Occipital lobe (tissue), 2 donors: Measurements from ENCODE around the gene KRTDAP. TPM values are rescaled to one million over a fixed set of nuclear protein-coding genes. Genes with fewer than 3 reads are reported as not detected.
"Not testable (repeated sequence)": the region's sequence is repeated elsewhere in the genome, so short reads cannot be mapped to it uniquely, and the experiment has no call there.

Experiments
- DNase-seq: peaks from one replicate; lab custom pipeline; 2025; lab: John Stamatoyannopoulos, UW
- total RNA-seq: library from RNA; depleted of rRNA; stranded (reverse); fragments of >200 nt; gene quantifications from one replicate; pipeline ENCODE4 v1.2.3, GENCODE V29; 2014

Gene KRTDAP
- total RNA-seq, 1 donor from 2014 or later = not detected

DNA sequence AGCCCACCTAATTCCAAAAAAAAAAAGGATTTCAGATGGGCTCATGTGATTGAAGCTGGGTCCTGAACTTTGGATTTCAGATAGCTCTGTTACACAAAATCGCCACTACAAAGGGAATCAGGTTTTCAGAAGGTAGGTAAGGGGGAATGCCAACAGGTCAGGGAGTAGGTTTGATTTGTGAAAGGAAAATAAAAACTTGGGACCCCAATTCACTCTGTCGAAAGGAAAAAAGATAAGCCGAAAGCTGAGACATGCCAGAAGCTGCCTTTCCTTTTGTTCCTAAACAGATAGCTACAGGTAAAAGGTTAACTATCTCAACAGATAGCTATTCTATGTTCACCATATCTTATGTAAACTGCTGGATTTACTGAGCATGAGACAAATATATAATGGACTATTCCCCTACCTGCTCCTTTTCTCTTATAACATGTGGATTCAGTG lies 4.0 kb downstream of the KRTDAP start:
- no peak for DNase-seq

GRCh38 chr19:35484252-35485036 lies 5.8 kb downstream of the KRTDAP start:
- DNase-seq = no peak

DNA sequence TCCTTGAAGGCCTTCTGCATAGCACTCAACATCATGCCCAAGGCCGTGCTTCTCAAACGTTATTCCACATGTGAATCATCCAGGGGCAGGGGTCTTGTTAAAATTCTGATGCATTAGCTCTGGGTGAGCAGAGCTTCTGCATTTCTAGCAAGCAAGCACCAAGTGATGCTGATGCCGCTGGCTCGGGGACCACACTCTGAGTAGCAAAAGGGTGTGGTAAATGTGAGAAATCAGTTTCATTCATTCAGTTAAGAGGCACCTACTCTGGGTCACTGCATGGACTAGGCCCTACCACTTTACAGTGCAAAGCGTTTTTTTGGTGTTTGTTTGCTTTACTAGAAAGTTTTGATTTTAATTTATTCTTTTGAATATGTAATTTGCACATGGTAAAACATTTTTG lies 7.2 kb downstream of the KRTDAP start:
- DNase-seq = no peak

DNA sequence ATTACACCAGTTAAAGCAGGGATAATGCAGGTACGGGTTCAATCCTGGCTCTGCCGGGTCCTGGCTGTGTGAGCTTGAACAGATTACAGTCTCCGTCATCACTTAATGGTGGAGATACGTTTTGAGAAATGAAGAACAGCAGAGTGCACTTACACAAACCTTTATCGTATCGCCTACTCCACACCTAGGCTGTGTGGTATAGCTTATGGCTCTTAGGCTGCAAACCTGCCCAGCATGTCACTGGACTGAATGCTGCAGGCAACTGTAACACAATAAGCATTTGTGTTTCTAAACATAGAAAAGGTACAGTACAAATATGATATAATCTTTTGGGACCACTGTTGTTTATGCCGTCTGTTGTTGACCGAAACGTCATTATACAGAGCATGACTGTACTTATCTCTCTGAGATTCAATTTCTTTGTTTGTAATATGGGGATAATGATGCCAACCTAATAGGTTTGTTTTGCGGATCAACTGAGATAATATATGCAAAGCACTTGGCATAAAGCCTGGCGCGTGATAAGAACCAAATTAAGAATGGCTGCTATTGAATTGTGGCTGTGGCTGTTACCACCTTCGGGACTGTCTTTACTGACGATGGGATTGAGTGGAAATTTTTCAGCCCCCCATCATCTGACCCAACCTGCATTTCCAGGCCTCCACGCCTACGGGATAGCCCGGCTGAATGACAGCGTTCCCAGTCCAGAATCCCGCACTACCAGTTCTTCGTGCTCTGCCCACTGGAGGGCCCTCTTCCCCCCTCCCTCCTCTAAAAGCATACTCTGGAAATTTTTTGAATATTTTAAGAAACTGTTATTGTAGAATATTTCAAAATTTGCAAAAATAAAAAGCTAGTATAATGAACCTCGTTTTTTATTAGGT lies 11.2 kb downstream of the KRTDAP start:
- DNase-seq = no peak

DNA sequence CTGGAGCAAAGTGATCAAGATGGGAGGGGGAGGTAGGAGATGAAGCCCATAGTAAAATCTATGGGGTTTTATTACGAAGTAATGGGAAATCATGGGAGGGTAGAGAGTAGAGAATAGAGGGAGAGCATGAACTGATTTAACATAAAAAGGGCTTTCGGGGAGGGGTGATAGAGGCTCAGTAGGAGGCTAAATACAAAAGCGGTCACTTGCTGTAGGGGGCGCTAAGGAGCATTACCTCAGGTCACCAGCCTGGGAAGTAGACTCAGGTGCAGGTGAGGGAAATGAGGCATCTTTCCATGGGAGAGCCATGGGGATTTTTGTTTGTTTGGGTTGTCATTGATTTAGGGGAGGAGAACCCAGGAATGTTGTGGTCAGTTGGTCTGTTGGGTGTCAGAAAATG lies 14.1 kb downstream of the KRTDAP start:
- no peak for DNase-seq

DNA sequence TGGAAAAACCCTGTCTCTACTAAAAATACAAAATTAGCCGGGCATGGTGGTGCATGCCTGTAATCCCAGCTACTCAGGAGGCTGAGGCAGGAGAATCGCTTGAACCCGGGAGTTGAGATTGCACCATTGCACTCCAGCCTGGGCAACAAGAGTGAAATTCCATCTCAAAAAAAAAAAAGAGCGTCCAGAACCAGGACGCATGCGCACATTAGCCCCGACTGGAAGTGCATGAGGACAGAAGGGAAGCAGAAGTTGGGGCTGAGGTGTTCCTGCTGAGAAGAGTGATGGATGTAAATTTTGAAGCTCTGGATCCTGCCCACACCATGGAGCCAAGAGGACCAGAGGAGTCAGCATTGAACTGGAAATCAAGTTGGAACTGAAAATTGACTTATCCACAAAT lies 15.7 kb downstream of the KRTDAP start:
- DNase-seq = not testable (repeated sequence)

DNA sequence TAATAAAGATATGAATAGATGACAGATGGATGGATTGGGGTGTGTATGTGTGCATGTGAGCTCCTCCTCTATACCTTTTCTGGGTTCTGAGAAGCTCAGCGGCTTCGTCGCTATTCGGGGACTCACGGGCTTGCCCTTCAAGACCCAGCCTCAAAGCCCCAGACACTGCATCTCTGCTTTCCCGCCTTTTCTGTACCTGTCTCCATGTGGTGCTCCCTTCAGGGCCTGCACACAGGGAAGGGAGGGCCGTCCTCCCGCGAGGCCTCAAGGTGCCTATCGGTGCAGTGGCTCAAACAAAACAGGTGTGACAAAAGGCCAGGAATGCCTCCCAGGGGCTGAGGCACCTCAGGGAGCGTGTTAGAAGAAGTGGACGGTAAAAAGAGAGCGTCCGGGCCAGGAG lies 16.2 kb downstream of the KRTDAP start:
- DNase-seq = no peak

DNA sequence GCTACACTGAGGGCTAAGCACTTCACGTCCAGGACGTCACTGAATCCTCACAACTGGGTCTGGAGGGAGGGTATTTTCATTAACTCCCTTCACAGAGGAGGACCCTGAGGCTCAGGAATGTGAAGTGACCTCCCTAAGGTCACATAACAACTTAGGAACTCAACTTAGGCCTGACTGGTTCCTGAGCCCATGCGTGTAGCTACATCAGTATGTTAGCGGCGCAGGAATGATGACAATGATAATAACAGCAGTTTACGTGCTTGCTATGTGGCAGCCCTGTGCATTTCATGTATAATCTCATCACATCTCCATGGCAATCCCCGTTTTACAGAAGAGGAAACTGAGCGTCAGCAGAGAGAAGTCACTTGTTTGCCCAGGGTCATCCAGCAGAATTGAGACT lies 18.3 kb downstream of the KRTDAP start:
- DNase-seq = no peak

- not testable (repeated sequence) for DNase-seq
Observed at GRCh38 chr19:35471075-35471474, 19.2 kb downstream of the KRTDAP start.

DNA sequence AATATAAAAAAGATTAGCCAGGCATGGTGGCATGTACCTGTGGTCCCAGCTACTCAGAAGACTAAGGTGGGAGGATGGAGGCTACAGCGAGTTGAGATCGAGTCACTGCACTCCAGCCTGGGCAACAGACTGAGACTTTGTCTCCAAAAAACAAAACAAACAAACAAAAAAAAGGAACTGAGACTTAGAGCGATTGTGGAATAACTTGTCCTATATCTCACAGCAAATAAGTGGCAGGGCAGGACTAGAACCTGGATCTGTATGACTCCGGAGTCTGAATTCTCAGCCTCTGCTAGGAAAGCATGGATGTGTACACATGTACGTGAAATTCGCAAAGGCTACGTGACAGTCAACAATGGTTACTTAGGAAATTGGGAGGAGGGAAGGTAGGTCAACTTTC lies 20.1 kb downstream of the KRTDAP start:
- no peak for DNase-seq

- peak; percentile 6 for DNase-seq
Observed at GRCh38 chr19:35468637-35469036, 21.6 kb downstream of the KRTDAP start.

DNA sequence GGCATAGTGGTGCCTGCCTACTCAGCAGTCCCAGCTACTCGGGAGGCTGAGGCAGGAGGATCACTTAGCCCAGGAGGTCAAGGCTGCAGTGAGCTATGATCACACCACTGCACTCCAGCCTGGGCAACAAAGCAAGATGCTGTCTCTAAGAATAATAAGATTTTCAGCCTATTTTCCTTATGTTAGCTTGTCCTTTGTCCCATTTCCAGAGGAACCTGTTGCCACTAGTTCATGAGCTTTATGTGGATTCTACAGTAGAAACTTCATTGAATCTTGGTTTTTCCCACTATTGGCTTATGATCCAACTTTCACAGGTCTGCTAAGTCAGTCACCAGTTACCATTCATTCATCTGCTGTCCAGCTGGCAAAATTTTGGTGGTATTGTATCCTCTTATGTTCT lies 24.0 kb downstream of the KRTDAP start:
- no peak for DNase-seq

- not testable (repeated sequence) for DNase-seq
Observed at GRCh38 chr19:35462956-35463355, 27.3 kb downstream of the KRTDAP start.

DNA sequence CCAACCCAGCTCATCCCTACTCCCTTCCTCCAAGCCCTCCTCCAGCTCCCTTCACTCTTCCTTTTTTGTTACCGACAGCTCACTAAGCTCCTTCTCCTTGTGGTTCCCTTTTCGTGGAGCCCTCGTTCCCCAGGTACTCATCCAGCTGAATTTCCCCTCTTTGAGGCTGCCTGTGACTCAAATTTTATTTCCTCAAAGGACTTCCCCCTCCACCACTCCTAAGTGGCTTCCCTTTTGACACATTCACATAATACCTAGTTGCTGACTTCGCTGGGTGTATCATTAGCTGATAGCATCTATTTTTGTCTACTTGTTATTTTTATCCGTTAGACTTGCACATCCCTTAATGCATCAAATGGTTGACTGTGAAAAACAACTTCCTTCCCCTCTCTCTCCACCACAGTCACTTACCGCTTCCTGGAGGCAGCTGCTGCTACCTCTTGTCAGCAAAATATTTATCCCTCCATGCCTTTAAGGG lies 27.7 kb downstream of the KRTDAP start:
- no peak for DNase-seq

- DNase-seq = not testable (repeated sequence)
Observed at GRCh38 chr19:35461788-35462187, 28.5 kb downstream of the KRTDAP start.

GRCh38 chr19:35461060-35461459 lies 29.2 kb downstream of the KRTDAP start:
- DNase-seq = no peak

GRCh38 chr19:35460608-35461007 lies 29.7 kb downstream of the KRTDAP start:
- DNase-seq = no peak

DNA sequence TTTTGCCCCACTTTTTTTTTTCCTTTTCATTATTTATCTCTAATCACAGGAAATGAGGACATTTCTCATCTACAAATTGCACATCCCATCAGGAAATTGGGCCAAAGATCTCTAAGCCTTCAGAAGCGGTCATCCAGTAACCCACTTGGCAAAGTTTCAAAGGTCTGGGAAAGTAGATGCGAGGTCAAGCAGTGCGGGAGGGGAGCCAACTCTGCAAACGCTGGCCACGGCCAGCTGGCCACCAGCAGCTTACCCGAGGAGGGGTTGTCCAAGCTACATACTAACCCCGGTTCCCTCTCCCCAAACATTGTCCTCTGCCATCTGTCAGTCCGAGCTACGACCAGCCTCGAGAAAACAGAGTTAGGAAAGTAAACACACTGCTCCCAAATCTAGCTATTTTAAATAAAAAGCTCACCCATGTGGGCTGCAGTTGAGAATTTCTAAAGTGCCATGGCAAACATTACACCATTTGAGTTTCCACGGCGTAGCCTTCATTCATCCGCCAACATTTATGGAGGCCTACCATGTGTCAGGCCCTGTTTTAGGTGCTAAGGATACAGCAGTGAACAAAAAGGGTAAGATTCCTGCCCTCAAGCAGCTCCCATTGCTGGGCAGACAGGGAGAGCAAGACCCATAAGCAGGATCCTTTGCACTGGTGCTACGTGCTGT lies 30.7 kb downstream of the KRTDAP start:
- no peak for DNase-seq

DNA sequence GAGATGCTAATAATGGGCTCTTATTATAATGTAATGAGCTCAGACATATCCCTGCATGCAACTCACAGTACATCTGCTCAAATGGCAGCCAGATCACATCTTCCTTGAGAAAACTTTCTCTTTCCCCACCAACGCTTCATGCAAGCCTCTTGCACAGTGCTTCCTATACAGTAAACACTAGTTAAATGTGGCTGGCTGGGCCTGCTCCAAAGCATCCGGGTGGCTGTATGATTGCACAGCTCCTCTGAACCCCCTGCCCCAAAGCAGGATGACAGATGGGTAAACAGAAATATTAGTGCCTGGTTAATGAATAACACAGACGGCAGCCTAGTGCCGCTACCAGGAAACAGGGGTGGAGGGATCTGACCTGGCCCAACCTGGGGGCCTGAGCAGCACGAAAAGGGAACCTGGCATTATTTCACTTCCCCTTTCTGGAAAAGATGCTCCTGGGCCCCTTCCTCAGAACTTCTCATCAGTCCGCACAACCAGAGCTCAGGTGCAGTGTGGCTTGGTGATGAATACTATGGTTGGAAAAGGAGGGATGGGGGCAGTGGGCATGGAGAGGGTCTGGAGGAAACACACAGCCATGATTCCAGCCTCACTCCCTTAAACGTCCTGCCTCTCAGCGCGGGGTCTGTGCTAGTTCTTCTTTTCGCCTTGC lies 31.4 kb downstream of the KRTDAP start:
- DNase-seq = no peak

DNA sequence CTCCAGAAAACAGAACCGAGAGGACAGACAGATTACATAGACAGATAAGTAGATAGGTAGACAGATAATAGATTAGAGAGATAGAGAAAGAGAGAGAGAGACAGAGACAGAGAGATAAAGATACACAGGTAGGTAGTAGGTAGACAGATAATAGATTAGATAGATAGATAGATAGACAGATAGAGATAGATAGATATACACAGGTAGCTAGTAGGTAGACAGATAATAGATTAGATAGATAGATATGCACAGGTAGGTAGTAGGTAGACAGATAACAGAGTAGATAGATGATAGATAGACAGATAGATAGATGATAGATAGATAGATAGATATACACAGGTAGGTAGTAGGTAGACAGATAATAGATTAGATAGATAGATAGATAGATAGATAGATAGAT lies 32.1 kb downstream of the KRTDAP start:
- no peak for DNase-seq

DNA sequence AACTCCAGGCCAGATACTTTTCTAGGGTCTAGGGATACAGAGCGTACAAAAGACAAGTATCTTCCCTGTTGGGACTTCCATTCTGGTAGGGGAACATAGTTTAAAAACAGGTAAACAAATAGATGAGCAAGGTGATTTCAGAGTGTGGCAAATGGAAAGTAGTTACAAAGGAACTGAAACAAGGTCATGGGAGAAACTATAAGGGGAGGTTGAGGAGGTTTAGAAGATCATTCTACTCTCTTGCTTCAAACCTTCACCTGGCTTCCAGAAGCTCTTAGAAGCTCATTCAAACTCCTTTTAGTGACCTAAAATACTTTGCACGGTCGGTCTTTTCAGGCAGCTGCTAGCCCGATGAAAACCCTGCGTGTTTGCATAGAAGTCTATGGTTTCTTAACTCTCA lies 33.1 kb downstream of the KRTDAP start:
- no peak for DNase-seq
